Activated CD4-positive, alpha-beta T cell treated with anti-CD3 and anti-CD28 coated beads, Interleukin-10, Interleukin-2, amounts not matched to agents 100 ng/mL and 50 ng/mL, durations not matched to agents 16 hours and 8 hours (primary cell): ENCODE measurements around the gene ARRDC3.
"Not testable (repeated sequence)": the region's sequence is repeated elsewhere in the genome, so short reads cannot be mapped to it uniquely, and the experiment has no call there.

ENCODE experiments used
- DNase-seq: peaks from one replicate; pipeline ENCODE4 v3.0.0-alpha.2; 2020

Gene ARRDC3

DNA sequence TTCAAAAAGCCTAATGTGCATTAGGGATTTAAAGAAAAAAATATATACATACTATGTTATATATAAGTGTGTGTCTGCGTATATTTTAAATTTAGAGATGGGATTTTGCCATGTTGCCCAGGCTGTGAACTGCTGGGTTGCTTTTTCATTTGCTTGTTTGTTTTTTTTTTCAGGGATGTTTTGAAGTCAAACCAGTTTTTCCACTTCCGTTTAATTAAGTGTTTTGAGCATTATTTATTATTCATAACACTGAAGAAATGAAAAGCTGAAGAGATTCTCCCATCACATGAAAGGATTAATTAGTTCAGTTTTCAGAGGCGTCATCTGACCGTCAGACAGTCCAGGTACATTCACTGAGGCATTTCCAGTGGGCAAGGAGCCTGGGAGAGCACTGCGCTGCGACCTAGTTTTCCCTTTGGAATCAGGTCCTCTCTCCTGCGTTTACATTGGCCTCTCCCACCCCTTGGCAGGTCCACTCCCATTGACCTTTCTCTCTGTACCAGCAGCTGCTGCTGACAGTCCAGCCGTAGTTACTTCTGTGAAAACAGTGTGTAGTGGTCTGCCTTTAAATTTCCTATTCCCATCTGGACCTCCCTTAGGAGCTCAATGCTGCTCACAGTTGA lies 26.0 kb downstream of the ARRDC3 start:
- no peak for DNase-seq

DNA sequence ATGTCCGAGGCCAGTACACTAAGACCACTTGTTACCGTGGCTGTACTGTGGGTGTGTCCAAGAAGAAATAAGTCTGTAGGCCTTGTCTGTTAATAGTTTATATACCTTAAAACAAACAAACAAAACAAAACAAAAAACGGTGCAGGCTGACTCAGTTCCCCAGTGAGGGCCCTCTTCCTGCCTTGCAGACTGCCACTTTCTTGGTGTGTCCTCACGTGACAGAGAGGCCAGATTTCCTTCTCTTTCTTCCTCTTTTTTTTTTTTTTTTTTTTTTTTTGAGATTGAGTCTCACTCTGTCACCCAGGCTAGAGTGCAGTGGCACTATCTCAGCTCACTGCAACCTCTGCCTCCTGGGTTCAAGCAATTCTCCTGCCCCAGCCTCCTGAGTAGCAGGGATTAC lies 28.2 kb downstream of the ARRDC3 start:
- not testable (repeated sequence) for DNase-seq

DNA sequence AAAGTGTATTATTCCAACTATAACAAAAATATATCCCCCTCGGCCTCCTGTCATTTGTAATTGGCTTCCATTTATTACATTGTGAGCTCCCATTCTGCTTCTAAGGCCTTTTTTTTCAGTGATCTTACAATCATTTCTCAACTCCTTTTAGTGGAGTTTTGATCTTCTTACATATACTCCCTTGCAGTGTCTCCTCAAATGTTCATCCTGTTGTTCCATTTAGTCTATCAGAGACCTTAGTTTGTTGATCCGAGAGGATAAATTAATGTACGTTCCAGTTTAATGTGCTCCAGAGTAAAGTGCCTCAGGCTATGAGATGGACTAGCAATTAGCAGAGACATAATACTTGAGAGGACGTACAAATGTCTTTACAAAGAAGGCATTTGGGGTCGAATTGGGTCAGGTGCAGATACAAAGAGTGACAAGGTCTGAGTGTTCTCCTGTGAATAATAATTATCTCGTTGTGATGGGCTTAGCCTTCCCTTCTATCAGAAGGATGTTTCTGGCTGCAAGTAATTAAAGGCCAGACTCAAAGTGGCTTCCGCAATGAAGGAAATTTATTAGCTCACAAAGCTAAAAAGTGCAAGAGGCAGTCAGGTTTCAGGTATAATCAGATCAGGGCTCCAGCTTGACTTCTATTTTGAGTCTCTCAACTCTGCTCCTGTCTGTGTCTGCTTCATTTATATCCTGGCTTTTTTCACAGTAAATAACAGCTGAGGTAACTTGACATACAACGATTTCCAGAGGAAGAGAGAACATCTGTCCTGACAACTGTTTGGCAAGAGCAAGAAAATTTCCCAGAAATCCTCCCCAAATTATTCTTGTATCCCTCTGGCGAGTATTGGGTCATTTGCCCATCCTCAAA lies 30.1 kb downstream of the ARRDC3 start:
- no peak for DNase-seq

DNA sequence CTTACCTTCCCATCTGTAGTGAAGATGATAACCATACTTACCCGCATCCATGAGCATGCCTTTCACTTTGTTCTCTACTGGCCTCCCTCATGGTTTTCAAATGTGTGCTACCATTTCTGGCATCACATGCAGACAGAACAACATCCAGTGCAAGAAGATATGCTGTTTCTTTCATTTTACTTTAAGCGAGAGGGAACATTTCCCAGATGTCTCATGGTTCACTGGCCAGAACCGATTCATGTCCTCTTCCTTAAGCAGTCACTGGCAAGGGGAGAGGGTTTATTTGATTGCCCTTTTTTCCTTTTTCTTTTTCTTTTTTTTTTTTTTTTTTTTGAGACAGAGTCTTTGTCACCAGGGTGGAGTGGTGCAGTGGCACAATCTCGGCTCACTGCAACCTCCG lies 37.7 kb downstream of the ARRDC3 start:
- DNase-seq = no peak

DNA sequence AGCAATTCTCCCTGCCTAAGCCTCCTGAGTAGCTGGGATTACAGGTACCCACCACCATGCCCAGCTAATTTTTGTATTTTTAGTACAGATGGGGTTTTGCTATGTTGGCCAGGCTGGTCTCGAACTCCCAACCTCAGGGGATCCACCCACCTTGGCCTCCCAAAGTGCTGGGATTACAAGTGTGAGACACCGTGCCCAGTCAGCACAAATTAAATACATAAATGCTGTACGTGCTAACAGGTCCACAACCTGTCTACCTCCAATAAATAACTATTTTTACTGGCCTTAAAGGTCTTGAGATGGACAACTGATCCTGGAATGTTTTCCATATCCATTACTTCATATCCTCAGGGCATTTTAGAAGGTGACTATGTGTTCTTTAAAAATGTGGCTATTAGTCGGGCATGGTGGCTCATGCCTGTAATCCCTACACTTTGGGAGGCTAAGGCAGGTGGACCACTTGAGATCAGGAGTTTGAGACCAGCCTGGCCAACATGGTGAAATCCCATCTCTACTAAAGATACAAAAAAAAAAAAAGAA lies 38.4 kb downstream of the ARRDC3 start:
- DNase-seq = not testable (repeated sequence)

DNA sequence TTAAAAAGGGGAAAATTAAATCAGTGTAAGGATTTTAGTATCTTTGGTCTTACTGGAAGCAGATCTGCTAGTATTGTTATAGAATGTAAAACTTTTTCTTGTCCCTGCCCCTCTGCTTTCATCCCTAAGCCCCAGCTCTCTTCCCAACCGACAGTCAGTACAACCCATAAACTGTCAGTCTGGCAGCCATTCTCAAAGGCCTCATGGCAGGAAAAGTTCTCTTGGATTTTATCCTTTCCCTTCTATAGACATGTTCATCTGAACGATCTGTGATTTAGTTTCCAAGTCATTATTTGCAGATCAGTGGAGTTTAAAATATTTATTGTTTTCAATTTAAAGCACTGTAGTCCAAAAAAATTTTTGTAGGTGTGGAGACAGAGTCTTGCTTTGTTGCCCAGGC lies 39.2 kb downstream of the ARRDC3 start:
- no peak for DNase-seq

DNA sequence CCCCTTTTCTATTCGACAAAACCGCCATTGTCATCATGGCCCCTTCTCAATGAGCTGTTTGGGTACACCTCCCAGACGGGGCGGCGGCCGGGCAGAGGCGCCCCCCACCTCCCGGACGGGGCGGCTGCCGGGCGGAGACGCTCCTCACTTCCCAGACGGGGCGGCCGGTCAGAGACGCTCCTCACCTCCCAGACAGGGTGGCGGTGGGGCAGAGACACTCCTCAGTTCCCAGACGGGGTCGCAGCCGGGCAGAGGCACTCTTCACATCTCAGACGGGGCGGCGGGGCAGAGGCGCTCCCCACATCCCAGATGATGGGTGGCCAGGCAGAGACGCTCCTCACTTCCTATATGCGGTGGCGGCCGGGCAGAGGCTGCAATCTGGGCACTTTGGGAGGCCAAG lies 40.2 kb downstream of the ARRDC3 start:
- not testable (repeated sequence) for DNase-seq

DNA sequence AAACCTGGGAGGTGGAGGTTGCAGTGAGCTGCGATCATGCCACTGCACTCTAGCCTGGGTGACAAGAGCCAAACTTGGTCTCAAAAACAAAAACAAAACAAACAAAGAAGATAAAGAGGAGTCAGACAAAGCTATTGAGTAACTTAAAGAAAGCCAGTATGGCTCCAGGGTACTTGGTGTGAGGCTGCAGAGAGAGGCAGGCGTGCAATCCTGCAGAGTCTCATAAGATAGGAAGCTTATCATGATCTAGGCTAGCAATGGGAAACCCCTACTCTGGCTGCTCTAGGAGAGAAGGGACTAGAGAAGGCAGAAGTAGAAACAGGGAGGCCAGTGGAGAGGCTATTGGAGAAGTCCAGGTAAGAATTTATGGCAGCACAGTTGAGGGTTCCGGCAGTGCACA lies 42.0 kb downstream of the ARRDC3 start:
- no peak for DNase-seq

DNA sequence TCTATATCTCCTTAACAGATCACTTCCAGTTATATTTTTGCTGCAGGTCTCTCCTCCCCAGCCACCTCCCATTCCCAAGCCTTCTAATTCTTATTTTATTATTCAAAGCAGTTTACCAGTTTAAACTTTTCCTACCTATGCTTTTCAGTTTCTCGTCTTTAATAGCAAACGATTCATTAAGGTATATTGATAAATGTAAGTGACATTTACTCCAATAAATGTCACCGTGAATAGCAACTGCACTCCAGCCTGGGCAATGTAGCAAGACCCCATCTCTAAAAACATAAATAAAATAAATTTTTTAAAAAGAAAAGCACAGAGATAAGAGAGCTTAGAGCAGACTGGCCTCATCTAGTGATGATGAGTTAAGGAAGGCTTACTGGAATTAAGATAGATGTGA lies 42.6 kb downstream of the ARRDC3 start:
- no peak for DNase-seq

DNA sequence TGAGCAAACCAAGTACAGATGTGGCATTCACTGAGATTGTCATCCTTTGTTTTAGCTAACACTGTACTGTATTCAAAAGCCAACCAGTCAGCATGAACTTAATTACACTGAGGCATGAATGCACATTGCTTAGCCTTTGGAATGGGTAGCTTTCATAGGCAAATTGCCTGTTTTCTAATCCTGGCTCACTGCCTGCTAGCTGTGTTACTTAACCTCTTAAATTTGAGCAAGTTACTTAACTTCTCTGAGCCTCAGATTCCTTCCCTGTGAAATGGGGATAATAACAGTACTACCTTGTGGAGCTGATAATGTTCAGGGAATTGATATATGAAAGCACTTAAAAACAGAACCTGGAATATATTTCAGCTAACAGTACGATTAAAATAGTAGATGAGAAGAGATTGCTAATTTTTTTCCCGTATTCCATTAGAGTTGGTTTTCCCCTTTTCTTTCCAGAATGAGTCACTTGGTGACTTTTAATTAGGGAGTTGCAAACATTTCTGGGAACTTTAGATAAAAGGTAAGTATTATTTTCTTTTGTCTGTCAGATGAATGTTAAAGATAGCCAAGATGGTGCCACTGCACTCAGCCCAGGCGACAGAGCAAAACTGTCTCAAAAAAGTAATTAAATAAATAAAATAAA lies 43.9 kb downstream of the ARRDC3 start:
- no peak for DNase-seq

DNA sequence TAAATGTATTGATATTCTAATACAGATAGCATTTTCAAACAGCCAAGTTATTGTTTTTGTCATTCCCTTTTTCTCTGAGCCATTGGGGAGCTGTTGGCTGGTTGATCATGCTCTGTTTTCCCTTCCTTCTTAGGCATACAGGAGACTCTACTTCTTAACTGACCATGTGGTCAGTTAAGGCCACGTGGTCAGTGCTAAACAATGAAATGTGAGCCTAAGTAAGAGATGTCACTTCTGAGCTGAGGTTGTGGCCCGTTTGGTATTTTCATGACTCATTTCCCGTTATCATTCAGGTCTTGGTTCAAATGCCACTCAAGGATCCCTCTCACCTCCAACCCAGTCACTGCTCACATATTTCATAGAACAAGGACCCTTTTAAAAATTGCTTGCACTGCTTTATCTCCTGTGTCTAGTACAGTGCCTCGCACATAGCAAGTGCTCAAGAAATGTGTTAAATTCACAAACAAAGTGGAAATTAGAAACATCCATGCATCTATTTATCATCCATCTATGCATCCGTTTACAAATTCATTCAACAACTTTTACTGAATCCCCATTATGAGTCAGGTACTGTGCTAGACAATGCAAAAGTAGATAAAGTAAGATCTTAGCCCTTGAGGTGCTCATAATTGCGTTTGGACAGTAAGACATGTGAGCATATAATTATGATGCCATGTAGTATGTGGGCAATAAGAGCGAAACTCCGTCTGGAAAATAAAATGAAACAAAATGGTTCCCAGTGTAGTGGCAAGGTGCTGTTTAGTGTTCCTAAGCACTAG lies 50.7 kb downstream of the ARRDC3 start:
- peak; percentile 81 for DNase-seq

DNA sequence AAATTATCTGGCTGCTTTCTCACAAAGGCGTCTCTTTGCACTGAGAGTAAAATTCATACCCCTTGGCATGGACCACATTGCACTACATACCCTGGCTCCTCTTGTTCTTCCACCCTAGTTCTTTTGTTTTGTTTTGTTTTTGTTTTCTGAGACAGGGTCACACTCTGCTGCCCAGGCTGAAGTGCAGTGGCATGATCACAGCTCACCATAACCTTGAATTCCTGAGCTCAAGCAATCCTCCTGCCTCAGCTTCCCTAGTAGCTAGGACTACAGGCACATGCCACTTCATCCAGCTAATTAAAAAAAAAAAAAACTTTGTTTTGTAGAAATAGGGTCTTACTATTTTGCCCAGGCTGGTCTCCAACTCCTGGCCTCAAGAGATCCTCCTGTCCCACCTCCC lies 51.4 kb downstream of the ARRDC3 start:
- no peak for DNase-seq

DNA sequence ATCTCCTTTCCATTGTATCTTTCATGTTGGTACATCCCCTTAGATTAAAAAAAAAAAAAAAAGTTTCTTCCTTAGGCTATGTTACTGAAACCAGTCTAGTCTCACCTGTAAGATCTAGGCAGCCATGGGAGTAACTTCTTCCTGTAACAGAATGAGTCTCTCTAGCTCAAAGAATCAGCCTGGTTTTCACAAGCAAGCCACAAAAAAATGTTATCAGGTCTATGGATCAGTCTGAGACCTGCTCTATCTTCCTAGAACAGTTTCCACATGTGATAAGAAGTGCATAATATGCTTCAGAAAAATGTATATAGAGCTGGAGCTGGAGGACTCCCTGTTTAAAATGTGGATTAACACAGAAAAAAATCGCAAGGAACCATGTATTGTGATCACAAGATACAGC lies 53.8 kb downstream of the ARRDC3 start:
- peak; percentile 81 for DNase-seq

DNA sequence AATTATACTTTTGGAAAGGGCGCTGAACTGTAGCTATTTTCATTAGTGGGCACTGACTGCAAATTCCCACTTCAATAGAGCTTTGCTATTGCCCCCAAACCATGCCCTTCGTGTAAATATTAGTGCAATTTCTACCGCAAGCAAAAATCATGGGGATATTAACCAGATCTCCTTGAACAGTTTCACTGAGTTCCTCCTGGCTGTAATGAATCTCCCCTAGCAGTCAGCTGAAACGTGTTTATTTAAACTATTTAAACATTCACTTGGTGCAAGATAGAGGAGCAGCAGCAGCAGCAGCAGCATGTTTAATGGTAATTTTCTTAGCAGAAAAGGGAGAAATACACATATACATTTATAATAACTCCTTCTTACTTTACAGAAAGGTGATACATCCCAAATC lies 54.4 kb downstream of the ARRDC3 start:
- no peak for DNase-seq

DNA sequence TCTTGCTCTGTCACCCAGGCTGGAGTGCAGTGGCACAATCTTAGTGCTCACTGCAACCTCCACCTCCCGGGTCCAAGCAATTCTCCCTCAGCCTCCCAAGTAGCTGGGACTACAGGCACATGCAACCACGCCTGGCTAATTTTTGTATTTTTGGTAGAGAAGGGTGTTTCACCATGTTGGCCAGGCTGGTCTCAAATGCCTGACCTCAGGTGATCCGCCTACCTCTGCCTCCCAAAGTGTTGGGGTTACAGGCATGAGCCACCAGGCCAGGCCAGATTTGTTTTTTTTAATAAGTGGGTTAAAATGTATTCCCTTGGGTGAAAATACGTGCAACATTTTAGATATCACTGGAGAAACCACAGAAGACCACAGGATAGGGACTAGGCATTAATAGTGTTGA lies 60.1 kb downstream of the ARRDC3 start:
- not testable (repeated sequence) for DNase-seq

DNA sequence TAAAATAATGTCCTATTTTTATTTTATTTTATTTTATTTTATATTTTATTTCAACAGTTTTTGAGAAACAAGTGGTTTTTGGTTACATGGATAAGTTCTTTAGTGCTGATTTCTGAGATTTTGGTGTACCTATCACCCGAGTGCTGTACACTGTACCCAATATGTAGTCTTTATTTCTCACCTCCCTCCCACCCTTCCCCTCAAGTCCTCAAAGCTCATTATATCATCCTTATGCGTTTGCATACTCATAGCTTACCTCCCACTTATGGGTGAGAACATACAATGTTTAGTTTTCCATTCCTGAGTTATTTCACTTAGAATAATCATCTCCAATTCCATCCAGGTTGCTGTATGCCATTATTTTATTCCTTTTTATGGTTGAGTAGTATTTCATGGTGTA lies 63.5 kb downstream of the ARRDC3 start:
- no peak for DNase-seq

DNA sequence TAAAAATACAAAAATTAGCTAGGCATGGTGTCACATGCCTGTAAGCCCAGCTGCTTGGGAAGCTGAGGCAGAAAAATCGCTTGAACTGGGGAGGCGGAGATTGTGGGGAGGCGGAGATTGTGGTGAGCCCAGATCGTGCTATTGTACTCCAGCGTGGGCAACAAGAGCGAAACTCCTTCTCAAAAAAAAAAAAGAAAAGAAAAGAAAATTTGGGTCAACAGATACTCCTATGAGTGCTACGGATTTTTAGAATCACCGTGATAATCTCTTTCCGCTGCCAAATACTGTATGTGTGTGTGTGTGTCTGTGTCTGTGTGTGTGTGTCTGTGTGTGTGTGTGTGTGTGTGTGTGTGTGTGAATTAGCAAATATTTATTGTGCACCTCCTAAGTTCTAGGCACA lies 64.4 kb downstream of the ARRDC3 start:
- peak; percentile 27 for DNase-seq
